Measurements from ENCODE around the gene CDH4.

The CDH4 gene

DNA sequence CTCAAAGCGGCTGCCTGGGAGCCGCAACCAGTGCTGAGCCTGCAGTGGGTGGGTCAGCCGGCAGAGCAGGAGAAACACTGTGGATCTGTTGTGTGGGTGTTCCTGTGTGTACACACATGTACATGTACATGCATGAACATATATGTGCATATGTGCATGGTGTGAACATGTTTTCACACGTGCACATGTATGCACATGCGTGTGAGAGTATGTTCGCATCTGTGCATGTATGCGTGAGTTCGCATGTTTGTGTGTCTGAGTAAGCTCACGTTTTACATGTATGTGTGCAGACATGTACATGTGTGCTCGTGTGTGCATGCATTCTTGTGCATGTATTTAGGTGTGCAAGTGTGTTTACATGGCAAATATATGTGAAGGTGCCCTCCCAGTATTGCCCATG is 302.6 kb downstream of the CDH4 start:
- H3K27ac ChIP-seq (ENCODE audit: low read depth, low read length): no peak overlapping the region
- H3K9me3 ChIP-seq (ENCODE audit: insufficient read depth, low read length): no peaks in the 10 kb centered on the region
- TF ChIP-seq, protein P1, sequence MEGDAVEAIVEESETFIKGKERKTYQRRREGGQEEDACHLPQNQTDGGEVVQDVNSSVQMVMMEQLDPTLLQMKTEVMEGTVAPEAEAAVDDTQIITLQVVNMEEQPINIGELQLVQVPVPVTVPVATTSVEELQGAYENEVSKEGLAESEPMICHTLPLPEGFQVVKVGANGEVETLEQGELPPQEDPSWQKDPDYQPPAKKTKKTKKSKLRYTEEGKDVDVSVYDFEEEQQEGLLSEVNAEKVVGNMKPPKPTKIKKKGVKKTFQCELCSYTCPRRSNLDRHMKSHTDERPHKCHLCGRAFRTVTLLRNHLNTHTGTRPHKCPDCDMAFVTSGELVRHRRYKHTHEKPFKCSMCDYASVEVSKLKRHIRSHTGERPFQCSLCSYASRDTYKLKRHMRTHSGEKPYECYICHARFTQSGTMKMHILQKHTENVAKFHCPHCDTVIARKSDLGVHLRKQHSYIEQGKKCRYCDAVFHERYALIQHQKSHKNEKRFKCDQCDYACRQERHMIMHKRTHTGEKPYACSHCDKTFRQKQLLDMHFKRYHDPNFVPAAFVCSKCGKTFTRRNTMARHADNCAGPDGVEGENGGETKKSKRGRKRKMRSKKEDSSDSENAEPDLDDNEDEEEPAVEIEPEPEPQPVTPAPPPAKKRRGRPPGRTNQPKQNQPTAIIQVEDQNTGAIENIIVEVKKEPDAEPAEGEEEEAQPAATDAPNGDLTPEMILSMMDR (IDR thresholded peaks at IDR 0.05; ENCODE audit: insufficient read depth, low read length, poor library complexity, severe bottlenecking): no peak
- no peak for TF ChIP-seq EZH2phosphoT487 (conservative IDR thresholded peaks at IDR 0.05; ENCODE audit: low read length)
- no peaks in the 10 kb centered on the region for H3K79me2 ChIP-seq (ENCODE audit: insufficient read depth, low read length)
- H3K4me2 ChIP-seq (ENCODE audit: low read depth, low read length, poor library complexity, severe bottlenecking): no peak overlapping the region
- H3K36me3 ChIP-seq (ENCODE audit: low read length): no peaks in the 10 kb centered on the region
- H3K27me3 ChIP-seq (ENCODE audit: low read length): no peaks in the 10 kb centered on the region
- no peak overlapping the region for H3K4me3 ChIP-seq (ENCODE audit: insufficient read depth, low read length, poor library complexity, severe bottlenecking)
- no peaks in the 10 kb centered on the region for H4K20me1 ChIP-seq (ENCODE audit: low read depth, low read length)
- H3K9me2 ChIP-seq (replicated peaks; ENCODE audit: insufficient read depth, low read length): no peaks in the 10 kb centered on the region
- no peak overlapping the region for H3K9ac ChIP-seq (ENCODE audit: low read length)
- H3F3A ChIP-seq (ENCODE audit: insufficient read depth): no peaks in the 10 kb centered on the region
- no peak overlapping the region for H2AFZ ChIP-seq (ENCODE audit: low read depth, low read length, severe bottlenecking)

DNA sequence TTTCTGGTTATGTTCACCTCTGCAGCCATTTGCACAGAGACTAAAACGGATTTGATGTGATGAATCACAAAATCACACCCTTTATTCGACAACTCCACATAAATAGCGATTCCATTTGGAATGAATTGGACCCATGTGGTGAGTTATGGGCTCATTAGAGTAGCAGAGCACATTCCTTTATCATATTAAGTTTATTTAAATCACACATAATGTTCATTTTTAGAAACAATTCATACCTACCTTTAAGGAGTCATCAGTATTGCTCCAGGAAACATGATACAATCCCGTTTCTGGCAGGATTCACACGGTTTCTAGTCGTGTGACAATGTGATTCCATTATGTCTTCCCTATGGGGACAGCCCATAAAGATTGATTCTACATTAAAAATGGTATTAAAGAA is 303.5 kb downstream of the CDH4 start:
- Histone ChIP-seq H3K27me3 (ENCODE audit: low read length) (no peaks in the 10 kb centered on the region), H3K36me3 (ENCODE audit: low read length) (no peaks in the 10 kb centered on the region), H3K4me2 (ENCODE audit: low read depth, low read length, poor library complexity, severe bottlenecking) (no peak overlapping the region), H3F3A (ENCODE audit: insufficient read depth) (no peaks in the 10 kb centered on the region), H2AFZ (ENCODE audit: low read depth, low read length, severe bottlenecking) (no peak overlapping the region), H4K20me1 (ENCODE audit: low read depth, low read length) (no peaks in the 10 kb centered on the region), H3K79me2 (ENCODE audit: insufficient read depth, low read length) (no peaks in the 10 kb centered on the region), H3K9me3 (ENCODE audit: insufficient read depth, low read length) (no peaks in the 10 kb centered on the region), H3K27ac (ENCODE audit: low read depth, low read length) (no peak overlapping the region), H3K9ac (ENCODE audit: low read length) (no peak overlapping the region), H3K4me3 (ENCODE audit: insufficient read depth, low read length, poor library complexity, severe bottlenecking) (no peak overlapping the region), H3K9me2 (replicated peaks; ENCODE audit: insufficient read depth, low read length) (no peaks in the 10 kb centered on the region)
- TF ChIP-seq EZH2phosphoT487 (conservative IDR thresholded peaks at IDR 0.05; ENCODE audit: low read length): no peak
- TF ChIP-seq, protein P1 (IDR thresholded peaks at IDR 0.05; ENCODE audit: insufficient read depth, low read length, poor library complexity, severe bottlenecking): no peak

DNA sequence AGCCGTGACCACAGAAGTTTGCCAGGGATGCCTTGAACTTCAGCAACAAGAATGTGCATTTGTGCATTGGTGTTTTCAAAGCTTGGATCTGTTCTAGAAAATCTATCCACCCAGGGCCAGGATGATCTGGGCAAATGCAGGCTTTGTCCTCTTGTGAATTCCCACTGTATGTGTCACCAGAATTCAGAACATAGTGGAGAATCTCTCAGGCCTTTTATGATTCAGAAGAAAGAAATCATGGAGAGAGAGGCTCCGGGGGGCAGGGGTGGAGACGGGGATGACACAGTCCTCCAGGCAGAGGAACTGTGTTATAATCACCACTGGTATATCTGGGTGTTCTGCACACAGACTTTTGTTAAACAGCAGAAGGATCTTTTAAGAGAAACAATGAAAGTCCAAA is 304.1 kb downstream of the CDH4 start:
- Histone ChIP-seq H3K79me2 (ENCODE audit: insufficient read depth, low read length) (no peaks in the 10 kb centered on the region), H3K9me3 (ENCODE audit: insufficient read depth, low read length) (no peaks in the 10 kb centered on the region), H3K9ac (ENCODE audit: low read length) (no peak overlapping the region), H3K27ac (ENCODE audit: low read depth, low read length) (no peak overlapping the region), H4K20me1 (ENCODE audit: low read depth, low read length) (no peaks in the 10 kb centered on the region), H3F3A (ENCODE audit: insufficient read depth) (no peaks in the 10 kb centered on the region), H3K4me2 (ENCODE audit: low read depth, low read length, poor library complexity, severe bottlenecking) (no peak overlapping the region), H3K27me3 (ENCODE audit: low read length) (no peaks in the 10 kb centered on the region), H3K36me3 (ENCODE audit: low read length) (no peaks in the 10 kb centered on the region), H3K4me3 (ENCODE audit: insufficient read depth, low read length, poor library complexity, severe bottlenecking) (no peak overlapping the region), H3K9me2 (replicated peaks; ENCODE audit: insufficient read depth, low read length) (no peaks in the 10 kb centered on the region), H2AFZ (ENCODE audit: low read depth, low read length, severe bottlenecking) (no peak overlapping the region)
- TF ChIP-seq, protein P1 (IDR thresholded peaks at IDR 0.05; ENCODE audit: insufficient read depth, low read length, poor library complexity, severe bottlenecking): no peak
- TF ChIP-seq EZH2phosphoT487 (conservative IDR thresholded peaks at IDR 0.05; ENCODE audit: low read length): no peak
